Measurements from ENCODE around the gene PXMP4. TPM values are rescaled to one million over a fixed set of nuclear protein-coding genes. Genes with fewer than 3 reads are reported as not detected.

The PXMP4 gene
- total and polyA plus RNA-seq, 5 experiments from 2014 or later: 8.9 to 16.1 (median 12.1) TPM

DNA sequence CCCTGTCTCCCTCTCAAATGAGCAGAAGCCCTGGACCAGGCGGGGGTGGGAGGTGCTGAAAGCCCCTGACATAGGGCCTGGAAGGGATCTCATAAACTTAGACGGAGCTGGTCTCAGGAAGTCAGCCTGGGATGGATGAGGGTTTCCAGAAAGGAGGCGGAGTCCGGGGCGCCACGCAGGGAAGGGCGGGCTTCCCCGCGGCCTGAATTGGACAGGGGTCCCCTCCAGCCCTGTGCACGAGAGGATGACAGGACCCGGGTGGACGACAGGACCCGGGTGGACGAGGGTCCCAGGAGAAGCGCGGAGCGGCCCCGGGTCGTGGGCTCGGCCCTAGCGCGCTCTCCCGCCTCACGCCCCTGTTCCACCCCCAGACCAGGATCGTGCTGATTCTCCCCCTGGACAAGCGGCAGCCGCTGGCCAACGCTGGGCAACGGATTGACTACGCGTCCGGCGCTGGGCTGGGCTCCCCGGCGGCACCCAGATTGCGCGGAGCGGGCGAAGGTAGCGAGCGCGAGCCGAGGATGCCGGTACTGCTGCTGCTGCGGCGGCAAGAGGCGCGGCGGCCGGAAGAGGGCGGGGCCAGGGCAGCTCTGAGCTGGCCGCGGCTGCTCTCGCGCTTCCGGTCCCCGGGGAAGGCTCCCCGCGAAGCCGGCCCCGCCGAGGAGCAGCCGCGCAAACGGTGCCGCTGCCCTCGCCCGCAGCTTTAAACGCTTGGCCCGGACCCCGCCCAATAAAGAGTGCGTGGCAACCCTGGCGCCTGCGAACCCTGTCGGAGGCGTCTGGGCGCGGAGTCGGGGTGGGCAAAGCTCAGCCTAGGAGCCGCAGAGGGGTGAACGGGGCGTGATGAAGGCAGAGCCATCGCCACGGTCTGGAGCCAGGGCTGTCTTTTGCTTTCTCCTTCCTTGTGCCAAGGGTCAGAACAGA, 56.7 kb downstream of the PXMP4 start:
- DNase-seq (peak; percentile 68 to 88 (median 79)), ATAC-seq (peak; percentile 68 to 73)
- H3K27me3 Mint-ChIP-seq: no peaks in the 10 kb centered on the region
- H3K4me3 Mint-ChIP-seq: peak overlapping the region; percentile 69 to 92 (median 86)
- peaks cover 0 to 2% (median 0%) of the 10 kb centered on the region in 3 donors for H3K36me3 Mint-ChIP-seq
- peaks cover 15 to 38% (median 31%) of the 10 kb centered on the region in 4 donors for H3K4me1 Mint-ChIP-seq
- POLR2A ChIA-PET: interaction anchor here (0.6 to 3.7 kb wide), 20 partner anchors 10 to 449 kb away, joined by 3 to 21 read pairs (median 6); partner anchors contain the start of genes CBFA2T2, CHMP4B, EIF2S2 and NECAB3
- peak overlapping the region; percentile 87 to 97 (median 94) for H3K27ac Mint-ChIP-seq
- H3K9me3 Mint-ChIP-seq: no peaks in the 10 kb centered on the region

DNA sequence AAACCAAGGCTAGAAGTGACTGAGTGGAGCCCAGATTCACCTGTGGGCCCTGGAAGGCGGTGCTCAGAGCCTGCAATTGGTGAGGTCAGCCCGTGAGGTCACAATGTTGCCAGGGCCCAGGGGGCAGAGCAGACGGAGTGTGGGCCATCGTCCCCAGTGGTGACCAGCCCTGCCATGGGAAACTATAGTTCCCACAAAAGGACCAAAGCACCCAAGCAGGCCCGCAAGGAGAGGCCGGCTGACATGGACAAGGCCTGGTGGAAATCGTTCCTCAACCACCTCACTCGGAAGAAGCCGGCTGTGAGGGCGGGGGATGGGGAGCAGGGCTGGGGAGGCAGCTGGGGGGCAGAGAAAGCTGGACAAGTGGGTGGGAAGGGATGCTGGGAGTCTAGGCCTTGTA, 57.9 kb downstream of the PXMP4 start, which contains the start of gene C20orf144:
Gene C20orf144, plus strand, starts transcription at position 156 of the 400 bp plus-strand sequence. Its CDS starts 19 bp downstream, at position 175.
- Mint-ChIP-seq H3K36me3 (peaks cover 0 to 2% (median 0%) of the 10 kb centered on the region in 3 donors), H3K27me3 (no peaks in the 10 kb centered on the region), H3K27ac (peak within 1 kb of the TSS; percentile 87 to 95 (median 90)), H3K9me3 (no peaks in the 10 kb centered on the region), H3K4me1 (peaks cover 15 to 35% (median 29%) of the 10 kb centered on the region in 4 donors), H3K4me3 (peak within 1 kb of the TSS; percentile 69 to 92 (median 84))
- POLR2A ChIA-PET: interaction anchor here (1.2 to 3.7 kb wide), 3 partner anchors 18 to 172 kb away, joined by 4 to 21 read pairs (median 20); partner anchors contain the start of genes CBFA2T2 and ZNF341
- DNase-seq: peak in 1 of 10 donors; percentile 54
- no peak for ATAC-seq

- peaks cover 11 to 27% (median 20%) of the 10 kb centered on the region in 4 donors for H3K4me1 Mint-ChIP-seq
- H3K9me3 Mint-ChIP-seq: no peaks in the 10 kb centered on the region
- peaks cover 0 to 2% (median 0%) of the 10 kb centered on the region in 3 donors for H3K36me3 Mint-ChIP-seq
- POLR2A ChIA-PET: interaction anchor here (0.6 to 0.9 kb wide), 3 partner anchors 29 to 171 kb away, joined by 3 to 4 read pairs (median 3); partner anchors contain the start of gene CBFA2T2
- no peaks in the 10 kb centered on the region for H3K27me3 Mint-ChIP-seq
- peak in 1 of 10 donors; percentile 43 for DNase-seq
- no peak overlapping the region for H3K4me3 Mint-ChIP-seq
- no peak overlapping the region for H3K27ac Mint-ChIP-seq
- ATAC-seq: no peak
Measured at GRCh38 chr20:33660685-33661058, 59.4 kb downstream of the PXMP4 start.

GRCh38 chr20:33660035-33660684, 60.0 kb downstream of the PXMP4 start:
- no peaks in the 10 kb centered on the region for H3K9me3 Mint-ChIP-seq
- peak in 1 of 10 donors; percentile 59 for DNase-seq
- POLR2A ChIA-PET: interaction anchor here (0.6 kb wide), 2 partner anchors 30 to 111 kb away, joined by 3 to 4 read pairs; no protein-coding TSS in a partner anchor
- H3K27ac Mint-ChIP-seq: peak overlapping the region in 1 of 10 donors; percentile 15
- no peaks in the 10 kb centered on the region for H3K27me3 Mint-ChIP-seq
- ATAC-seq: no peak
- peaks cover 11 to 22% (median 17%) of the 10 kb centered on the region in 4 donors for H3K4me1 Mint-ChIP-seq
- peaks cover 0 to 2% (median 0%) of the 10 kb centered on the region in 3 donors for H3K36me3 Mint-ChIP-seq
- H3K4me3 Mint-ChIP-seq: no peak overlapping the region

- no peaks in the 10 kb centered on the region for H3K27me3 Mint-ChIP-seq
- H3K9me3 Mint-ChIP-seq: no peaks in the 10 kb centered on the region
- peaks cover 5 to 15% (median 10%) of the 10 kb centered on the region in 4 donors for H3K4me1 Mint-ChIP-seq
- H3K27ac Mint-ChIP-seq: no peak overlapping the region
- H3K4me3 Mint-ChIP-seq: no peak overlapping the region
- DNase-seq: peak in 1 of 10 donors; percentile 45
- H3K36me3 Mint-ChIP-seq: peaks cover 0 to 2% (median 0%) of the 10 kb centered on the region in 3 donors
- ATAC-seq: no peak
- POLR2A ChIA-PET: no interaction called here
Measured at GRCh38 chr20:33659341-33660034, 60.6 kb downstream of the PXMP4 start.

GRCh38 chr20:33658929-33659328, 61.2 kb downstream of the PXMP4 start:
- ATAC-seq: no peak
- Mint-ChIP-seq H3K4me1 (peaks cover 2 to 11% (median 6%) of the 10 kb centered on the region in 4 donors), H3K27ac (no peak overlapping the region), H3K36me3 (peaks cover 0 to 2% (median 0%) of the 10 kb centered on the region in 3 donors), H3K27me3 (no peaks in the 10 kb centered on the region), H3K9me3 (no peaks in the 10 kb centered on the region), H3K4me3 (no peak overlapping the region)
- POLR2A ChIA-PET: no interaction called here
- DNase-seq: peak in 1 of 10 donors; percentile 37

DNA sequence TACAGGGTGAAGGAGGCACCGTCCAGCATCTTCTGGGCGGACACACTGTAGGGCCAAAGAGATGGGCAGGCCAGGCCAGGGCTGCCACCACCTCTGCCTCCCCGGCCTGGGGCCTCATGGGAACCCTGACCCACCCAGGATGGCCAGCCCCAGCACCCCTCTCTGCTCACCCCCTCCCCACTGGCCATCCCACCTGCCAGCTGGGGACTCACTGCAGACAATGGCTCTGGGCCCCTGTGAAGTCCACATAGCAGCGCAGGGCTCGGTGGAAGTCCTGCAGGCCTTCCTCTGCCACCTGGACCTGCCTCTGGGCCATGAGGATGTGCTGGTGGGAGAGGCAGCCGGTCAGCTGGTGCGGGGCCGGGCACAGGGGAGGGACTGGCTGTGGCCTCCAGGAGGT, 61.6 kb downstream of the PXMP4 start:
- POLR2A ChIA-PET: no interaction called here
- Mint-ChIP-seq H3K4me3 (no peak overlapping the region), H3K36me3 (peaks cover 0 to 2% (median 0%) of the 10 kb centered on the region in 3 donors), H3K27ac (no peak overlapping the region), H3K27me3 (no peaks in the 10 kb centered on the region), H3K9me3 (no peaks in the 10 kb centered on the region), H3K4me1 (peaks cover 2 to 13% (median 5%) of the 10 kb centered on the region in 4 donors)
- no peak for DNase-seq
- no peak for ATAC-seq

GRCh38 chr20:33657704-33658095, 62.4 kb downstream of the PXMP4 start:
- H3K27me3 Mint-ChIP-seq: no peaks in the 10 kb centered on the region
- no peak overlapping the region for H3K4me3 Mint-ChIP-seq
- H3K27ac Mint-ChIP-seq: no peak overlapping the region
- H3K4me1 Mint-ChIP-seq: peaks cover 3 to 11% (median 8%) of the 10 kb centered on the region in 4 donors
- H3K36me3 Mint-ChIP-seq: peaks cover 0 to 2% (median 0%) of the 10 kb centered on the region in 3 donors
- no peaks in the 10 kb centered on the region for H3K9me3 Mint-ChIP-seq
- DNase-seq (no peak), ATAC-seq (no peak)
- POLR2A ChIA-PET: no interaction called here

GRCh38 chr20:33656783-33657703, 63.1 kb downstream of the PXMP4 start:
- DNase-seq (peak in 1 of 10 donors; percentile 50), ATAC-seq (no peak)
- H3K27ac Mint-ChIP-seq: no peak overlapping the region
- H3K27me3 Mint-ChIP-seq: no peaks in the 10 kb centered on the region
- peaks cover 0 to 2% (median 0%) of the 10 kb centered on the region in 3 donors for H3K36me3 Mint-ChIP-seq
- peaks cover 2 to 9% (median 5%) of the 10 kb centered on the region in 4 donors for H3K4me1 Mint-ChIP-seq
- POLR2A ChIA-PET: no interaction called here
- H3K4me3 Mint-ChIP-seq: no peak overlapping the region
- H3K9me3 Mint-ChIP-seq: no peaks in the 10 kb centered on the region

DNA sequence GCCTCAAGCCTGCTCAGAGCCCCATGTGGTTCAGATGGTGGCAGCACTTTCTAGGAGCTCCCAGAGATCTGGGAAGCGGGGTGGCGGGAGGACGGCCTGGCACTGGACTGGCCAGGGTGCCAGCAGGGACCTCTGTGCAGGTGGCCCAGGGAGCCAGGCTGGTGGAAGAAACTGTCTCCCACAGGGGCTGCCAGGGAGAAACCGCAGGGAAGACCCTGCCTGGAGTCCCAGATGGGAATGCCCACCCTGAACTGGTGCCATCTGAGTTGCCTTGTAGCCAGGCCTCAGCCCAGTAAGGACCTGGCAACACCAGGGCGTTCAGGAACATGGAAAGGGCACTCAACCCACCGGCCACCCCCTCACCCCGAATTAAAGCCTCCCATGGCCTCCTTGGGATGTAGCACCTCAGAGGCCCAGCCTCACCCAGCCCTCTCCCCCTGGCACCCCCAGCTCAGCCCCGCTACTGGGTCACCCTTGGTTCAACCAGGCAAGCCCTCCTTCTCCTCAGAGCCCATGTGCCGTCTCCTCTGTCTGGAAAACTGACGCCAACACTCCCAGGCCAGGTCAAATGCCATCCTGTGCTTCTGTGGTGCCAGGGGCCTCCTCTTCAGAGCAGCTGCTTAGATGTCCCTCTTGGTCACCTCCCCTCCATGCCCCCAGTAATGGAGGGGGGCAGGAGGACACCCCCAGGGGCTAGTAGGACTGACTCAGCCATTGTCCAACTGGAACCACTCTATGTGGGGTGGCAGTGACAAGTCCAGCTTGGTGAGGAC, 63.9 kb downstream of the PXMP4 start:
- H3K36me3 Mint-ChIP-seq: peaks cover 0 to 2% (median 0%) of the 10 kb centered on the region in 3 donors
- DNase-seq: peak in 1 of 10 donors; percentile 64
- H3K27me3 Mint-ChIP-seq: no peaks in the 10 kb centered on the region
- H3K4me3 Mint-ChIP-seq: no peak overlapping the region
- no peaks in the 10 kb centered on the region for H3K9me3 Mint-ChIP-seq
- POLR2A ChIA-PET: interaction anchor here (0.5 kb wide), 1 partner anchor 199 kb away, joined by 4 read pairs; no protein-coding TSS in a partner anchor
- H3K4me1 Mint-ChIP-seq: peaks cover 2 to 9% (median 5%) of the 10 kb centered on the region in 4 donors
- ATAC-seq: no peak
- H3K27ac Mint-ChIP-seq: peak overlapping the region in 1 of 10 donors; percentile 76
